Stimulated activated CD8-positive, alpha-beta memory T cell treated with anti-CD3 and anti-CD28 coated beads, Interleukin-2, amount 100 ng/mL, for 1 hour (primary cell): Measurements from ENCODE around the gene PDE9A.

Source experiments
- DNase-seq, 2 donors: peaks; one replicate each; pipeline ENCODE4 v3.0.0-alpha.2; 2020; ENCODE audit warnings: low read depth in 2 of 2

PDE9A gene

GRCh38 chr21:42670058-42670880 lies 16.8 kb downstream of the PDE9A start:
- no peak for DNase-seq

GRCh38 chr21:42670884-42671283 lies 17.5 kb downstream of the PDE9A start:
- DNase-seq = no peak

- no peak for DNase-seq
Measured at GRCh38 chr21:42671778-42672593, 18.6 kb downstream of the PDE9A start.

- no peak for DNase-seq
Measured at GRCh38 chr21:42672699-42673458, 19.5 kb downstream of the PDE9A start.

- DNase-seq = no peak
Measured at GRCh38 chr21:42673633-42674328, 20.4 kb downstream of the PDE9A start.

- no peak for DNase-seq
Measured at GRCh38 chr21:42674351-42674940, 21.0 kb downstream of the PDE9A start.

- DNase-seq = no peak
Measured at GRCh38 chr21:42675403-42675802, 22.0 kb downstream of the PDE9A start.

GRCh38 chr21:42676808-42677207 lies 23.4 kb downstream of the PDE9A start:
- no peak for DNase-seq

GRCh38 chr21:42677339-42678321 lies 24.2 kb downstream of the PDE9A start:
- no peak for DNase-seq

GRCh38 chr21:42678618-42679295 lies 25.3 kb downstream of the PDE9A start:
- no peak for DNase-seq

GRCh38 chr21:42679319-42680057 lies 26.1 kb downstream of the PDE9A start:
- DNase-seq = no peak

GRCh38 chr21:42680058-42680330 lies 26.6 kb downstream of the PDE9A start:
- no peak for DNase-seq

- DNase-seq = no peak
Measured at GRCh38 chr21:42680429-42680828, 27.0 kb downstream of the PDE9A start.

- DNase-seq = no peak
Measured at GRCh38 chr21:42681296-42682206, 28.1 kb downstream of the PDE9A start.

GRCh38 chr21:42682661-42683210 lies 29.3 kb downstream of the PDE9A start:
- DNase-seq = no peak

GRCh38 chr21:42683371-42684108 lies 30.1 kb downstream of the PDE9A start:
- DNase-seq = no peak
